ENCODE measurements around the gene CD2BP2.

GRCh38 chr16:30354423-30355143, 525 bp downstream of the CD2BP2 start:
- no peak for TF ChIP-seq CTCF (IDR thresholded peaks at IDR 0.05; ENCODE audit: control extremely low read depth in 1 of 3, insufficient read depth in 1 of 3, low read depth in 1 of 3, low read length in 3 of 3)
- TF ChIP-seq NANOG (IDR thresholded peaks at IDR 0.05; ENCODE audit: insufficient read depth, low read depth, low read length, poor library complexity, severe bottlenecking), result no peak
- TF ChIP-seq EP300 (IDR thresholded peaks at IDR 0.05; ENCODE audit: borderline replicate concordance in 1 of 2, low read depth in 2 of 2, low read length in 2 of 2), result no peak
- TF ChIP-seq SUZ12 (IDR thresholded peaks at IDR 0.05; ENCODE audit: low read length), result no peak
- TF ChIP-seq ASH2L (IDR thresholded peaks at IDR 0.05; ENCODE audit: low read length), result no peak
- TF ChIP-seq POLR2A (IDR thresholded peaks at IDR 0.05; ENCODE audit: control extremely low read depth in 1 of 2, low read depth in 2 of 2, low read length in 2 of 2), result no peak
- no peak for TF ChIP-seq CREB1 (IDR thresholded peaks at IDR 0.05)
- no peak for TF ChIP-seq SP1 (IDR thresholded peaks at IDR 0.05; ENCODE audit: low read depth, low read length)
- no peak; the same call in 1 of the 2 replicates for TF ChIP-seq MAX (IDR thresholded peaks at IDR 0.05)
- TF ChIP-seq MAFK (IDR thresholded peaks at IDR 0.05; ENCODE audit: low read depth, low read length), result no peak
- TF ChIP-seq JUND (IDR thresholded peaks at IDR 0.05; ENCODE audit: low read length), result no peak
- TF ChIP-seq BCL11A (IDR thresholded peaks at IDR 0.05; ENCODE audit: low read depth in 2 of 2, low read length in 2 of 2), result no peak
- no peak; the same call in none of the 2 replicates for TF ChIP-seq PHF8 (conservative IDR thresholded peaks at IDR 0.05; ENCODE audit: low read depth, low read length)

Data from H1 (cell line).